T-cell (primary cell): Measurements from ENCODE around the gene NOXO1. TPM values are rescaled to one million over a fixed set of nuclear protein-coding genes. Genes with fewer than 3 reads are reported as not detected.
"Not testable (repeated sequence)": the region's sequence is repeated elsewhere in the genome, so short reads cannot be mapped to it uniquely, and the experiment has no call there.

ENCODE experiments used
- ATAC-seq, 4 experiments: fragments of 200-7000 bp in 3 of 4; fragments of 150-1000 bp in 1 of 4; cut with Tn5 transposase; replicated peaks in 1 of 4; 1 replicate in 3 of 4; 2 replicates in 1 of 4; pipeline ENCODE4 v1.10.0; 2021; ENCODE audit warnings: moderate library complexity in 3 of 4, mild to moderate bottlenecking in 2 of 4, moderate number of reproducible peaks in 1 of 4
- CTCF ChIA-PET, 2 donors: fragments of 300-600 bp; sonication (Branson Sonifier 250); formaldehyde crosslinking; loops; one replicate each; lab custom pipeline; 2022; ENCODE audit warnings: antibody characterized with exemption in 2 of 2; lab: Charles Lee
- POLR2A ChIA-PET, 2 donors: fragments of 300-600 bp; sonication (Branson Sonifier 250); formaldehyde crosslinking; loops; one replicate each; lab custom pipeline; 2022; ENCODE audit warnings: antibody characterized with exemption in 2 of 2; lab: Charles Lee
- DNase-seq, 35 experiments: peaks; one replicate each; pipeline versions ENCODE4 v3.0.0 to v3.0.0-alpha.2; 2013 to 2023
- H3K27ac ChIP-seq: one replicate; pipeline ENCODE4 v1.5.1; 2013; ENCODE audit warnings: low read length
- H3K27me3 ChIP-seq, 2 experiments: replicated peaks in 1 of 2; 1 replicate in 1 of 2; 2 replicates in 1 of 2; pipeline versions ENCODE4 v1.6.1 to v1.7.0; 2013; ENCODE audit warnings: low read length in 1 of 2, mixed read lengths in 1 of 2; ENCODE audit not compliant: control insufficient read depth in 2 of 2, insufficient read depth in 2 of 2; ENCODE audit errors: extremely low read depth in 1 of 2
- H3K36me3 ChIP-seq, 2 donors: 1 replicate in 1 of 2; 2 replicates in 1 of 2; pipeline versions ENCODE4 v1.6.1 to v1.7.0; 2013; ENCODE audit warnings: low read length in 1 of 2; ENCODE audit not compliant: control insufficient read depth in 2 of 2, insufficient read depth in 1 of 2; ENCODE audit errors: extremely low read depth in 1 of 2
- H3K4me1 ChIP-seq, 2 experiments: 1 replicate in 1 of 2; 2 replicates in 1 of 2; pipeline versions ENCODE4 v1.6.1 to v1.7.0; 2013; ENCODE audit warnings: low read length in 2 of 2, mixed read lengths in 1 of 2; ENCODE audit not compliant: insufficient read depth in 2 of 2, control insufficient read depth in 1 of 2; ENCODE audit errors: extremely low read depth in 1 of 2
- H3K4me3 ChIP-seq, 2 donors: 1 replicate in 1 of 2; 2 replicates in 1 of 2; pipeline versions ENCODE4 v1.5.1 to v1.7.0; 2013; ENCODE audit warnings: mild to moderate bottlenecking in 2 of 2, low read length in 1 of 2, moderate library complexity in 1 of 2; ENCODE audit not compliant: control insufficient read depth in 1 of 2; ENCODE audit errors: extremely low read depth in 1 of 2
- H3K9me3 ChIP-seq: 2 replicates; pipeline ENCODE4 v1.7.0; 2013
- H3K27ac Mint-ChIP-seq, 2 donors: one replicate each; pipeline ENCODE4 v1.8.0; 2020 to 2021; ENCODE audit warnings: mild to moderate bottlenecking in 2 of 2, mixed read lengths in 2 of 2
- H3K27me3 Mint-ChIP-seq, 2 donors: one replicate each; pipeline ENCODE4 v1.8.0; 2021 to 2022; ENCODE audit warnings: mixed read lengths in 2 of 2
- H3K36me3 Mint-ChIP-seq: one replicate; pipeline ENCODE4 v1.8.0; 2021; ENCODE audit warnings: mixed read lengths
- H3K4me1 Mint-ChIP-seq, 3 donors: one replicate each; pipeline ENCODE4 v1.8.0; 2020 to 2022; ENCODE audit warnings: mixed read lengths in 3 of 3, mild to moderate bottlenecking in 1 of 3
- H3K4me3 Mint-ChIP-seq, 3 donors: one replicate each; pipeline ENCODE4 v1.8.0; 2020 to 2022; ENCODE audit warnings: mild to moderate bottlenecking in 3 of 3, mixed read lengths in 3 of 3, moderate library complexity in 3 of 3
- H3K9me3 Mint-ChIP-seq, 3 donors: one replicate each; pipeline ENCODE4 v1.8.0; 2020 to 2022; ENCODE audit warnings: mixed read lengths in 3 of 3
- WGBS: methylation state at CpG from one replicate; pipeline ENCODE4 v1.1.5; 2013; ENCODE audit warnings: missing lambda C conversion rate; ENCODE audit not compliant: insufficient coverage; 5-methylcytosine and 5-hydroxymethylcytosine counted together
- total RNA-seq, 35 experiments: library from RNA in 6 of 35; stranded (reverse) in 6 of 35; fragments of 120-200 nt in 1 of 35; gene quantifications; one replicate each; pipeline versions ENCODE4 v1.2.1 to v1.2.4 and lab custom pipeline; 2013 to 2026

NOXO1 gene
- total RNA-seq, 5 donors from 2014 or later (not counting 1 experiment from before 2014, with no cell fraction given), result 0.78 to 2.2 (median 1.3) TPM; not detected in 1

DNA sequence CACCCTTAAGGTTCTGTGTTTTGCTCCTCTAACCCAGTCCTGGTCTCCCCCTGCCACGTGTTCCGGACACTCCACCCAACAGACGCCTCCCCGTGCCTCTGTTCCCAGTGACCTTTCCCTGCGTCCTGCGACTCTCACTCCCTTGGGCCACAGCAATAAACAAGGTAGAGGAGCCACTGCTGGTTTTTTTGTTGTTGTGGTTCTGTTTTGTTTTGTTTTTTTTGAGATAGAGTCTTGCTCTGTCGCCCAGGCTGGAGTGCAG is 34.6 kb upstream of the NOXO1 start:
- Mint-ChIP-seq H3K27ac (no peak overlapping the region), H3K9me3 (no peaks in the 10 kb centered on the region), H3K4me3 (no peak overlapping the region), H3K4me1 (peaks cover 0 to 7% (median 2%) of the 10 kb centered on the region in 3 donors), H3K36me3 (no peaks in the 10 kb centered on the region), H3K27me3 (peaks cover 3 to 15% of the 10 kb centered on the region in 2 donors)
- peaks cover 0 to 9% of the 10 kb centered on the region in 2 experiments for H3K4me1 ChIP-seq
- ATAC-seq (no peak), DNase-seq (no peak)
- H3K36me3 ChIP-seq, result no peaks in the 10 kb centered on the region
- H3K4me3 ChIP-seq, result no peak overlapping the region
- no peak overlapping the region for H3K27ac ChIP-seq
- WGBS, result no CpG with 5 or more reads among the region's 7 CpGs
- CTCF ChIA-PET, result no interaction called here
- POLR2A ChIA-PET, result interaction anchor here in 1 of 2 donors (0.6 kb wide), 1 partner anchor 983 kb away, joined by 6 read pairs; no protein-coding TSS in a partner anchor
- peaks cover 0 to 35% of the 10 kb centered on the region in 2 experiments for H3K27me3 ChIP-seq
- H3K9me3 ChIP-seq, result no peaks in the 10 kb centered on the region

DNA sequence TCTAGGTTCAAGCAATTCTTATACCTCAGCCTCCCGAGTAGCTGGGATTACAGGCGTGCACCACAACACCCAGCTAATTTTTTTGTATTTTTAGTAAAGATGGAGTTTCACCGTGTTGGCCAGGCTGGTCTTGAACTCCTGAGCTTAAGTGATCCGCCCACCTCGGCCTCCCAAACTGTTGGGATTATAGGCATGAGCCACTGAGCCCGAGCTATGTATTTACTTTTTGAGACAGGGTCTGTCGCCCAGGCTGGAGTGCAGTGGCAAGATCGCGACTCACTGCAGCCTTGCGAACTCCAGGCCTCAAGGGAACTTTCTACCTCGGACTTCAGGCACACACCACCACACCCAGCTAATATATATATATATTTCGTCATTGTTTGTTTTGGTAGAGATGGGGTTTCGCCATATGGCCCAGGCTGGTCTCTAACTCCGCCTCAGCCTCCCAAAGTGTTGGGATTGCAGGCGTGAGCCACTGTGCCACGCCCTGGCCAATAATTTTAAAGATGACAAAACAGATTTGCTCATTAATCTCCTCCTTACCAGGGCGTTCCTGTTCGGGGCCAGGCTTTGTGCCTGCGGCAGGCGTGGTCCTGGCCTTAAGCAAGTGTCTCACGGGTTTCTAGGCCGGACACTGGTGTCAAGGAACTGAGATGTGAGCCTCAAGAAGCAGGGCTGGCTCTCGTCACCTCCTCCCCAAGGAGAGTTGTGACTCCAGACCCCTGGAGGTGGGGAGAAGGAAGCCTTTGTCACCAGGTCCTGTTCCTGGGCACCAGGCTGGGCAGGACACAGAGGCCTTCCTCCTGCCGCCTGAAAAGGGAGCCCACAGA is 34.1 kb upstream of the NOXO1 start:
- Mint-ChIP-seq H3K36me3 (no peaks in the 10 kb centered on the region), H3K27me3 (peaks cover 3 to 10% of the 10 kb centered on the region in 2 donors), H3K4me3 (no peak overlapping the region), H3K9me3 (no peaks in the 10 kb centered on the region), H3K4me1 (peaks cover 1 to 6% (median 2%) of the 10 kb centered on the region in 3 donors), H3K27ac (no peak overlapping the region)
- H3K9me3 ChIP-seq, result no peaks in the 10 kb centered on the region
- no peak for DNase-seq
- peaks cover 0 to 30% of the 10 kb centered on the region in 2 experiments for H3K27me3 ChIP-seq
- ATAC-seq, result no peak
- ChIA-PET CTCF (interaction anchor here in 1 of 2 donors (0.7 kb wide), 1 partner anchor 55 kb away, joined by 3 read pairs; no protein-coding TSS in a partner anchor), POLR2A (no interaction called here)
- no peak overlapping the region for H3K4me3 ChIP-seq
- 96% methylated on average over 10 of the region's 24 CpGs for WGBS
- H3K27ac ChIP-seq, result no peak overlapping the region
- peaks cover under 1 to 9% of the 10 kb centered on the region in 2 experiments for H3K4me1 ChIP-seq
- H3K36me3 ChIP-seq, result no peaks in the 10 kb centered on the region

DNA sequence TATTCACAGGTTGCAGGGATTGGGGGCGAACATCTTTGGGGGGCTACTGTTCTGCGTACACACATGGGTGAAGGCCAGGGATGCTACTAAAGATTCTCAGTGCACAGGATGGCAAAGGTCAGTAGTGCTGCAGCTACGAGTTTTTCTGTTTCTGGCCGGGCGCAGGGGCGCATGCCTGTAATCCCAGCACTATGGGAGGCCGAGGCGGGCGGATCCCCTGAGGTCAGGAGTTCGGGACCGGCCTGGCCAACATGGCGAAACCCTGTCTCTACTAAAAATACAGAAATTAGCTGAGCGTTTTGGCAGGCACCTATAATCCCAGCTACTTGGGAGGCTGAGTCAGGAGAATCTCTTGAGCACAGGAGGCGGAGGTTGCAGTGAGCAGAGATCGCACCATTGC is 32.3 kb upstream of the NOXO1 start:
- WGBS, result 98% methylated on average over 8 of the region's 15 CpGs
- ATAC-seq (no peak), DNase-seq (no peak)
- peaks cover 10 to 15% of the 10 kb centered on the region in 2 experiments for H3K4me1 ChIP-seq
- Mint-ChIP-seq H3K4me1 (peaks cover 9 to 12% (median 11%) of the 10 kb centered on the region in 3 donors), H3K27me3 (peaks cover 0 to 3% of the 10 kb centered on the region in 2 donors), H3K36me3 (no peaks in the 10 kb centered on the region), H3K9me3 (no peaks in the 10 kb centered on the region), H3K4me3 (no peak overlapping the region), H3K27ac (no peak overlapping the region)
- H3K4me3 ChIP-seq, result no peak overlapping the region
- no peak overlapping the region for H3K27ac ChIP-seq
- POLR2A ChIA-PET, result no interaction called here
- H3K9me3 ChIP-seq, result no peaks in the 10 kb centered on the region
- peaks cover 0 to 13% of the 10 kb centered on the region in 2 experiments for H3K27me3 ChIP-seq
- CTCF ChIA-PET, result no interaction called here
- H3K36me3 ChIP-seq, result no peaks in the 10 kb centered on the region

DNA sequence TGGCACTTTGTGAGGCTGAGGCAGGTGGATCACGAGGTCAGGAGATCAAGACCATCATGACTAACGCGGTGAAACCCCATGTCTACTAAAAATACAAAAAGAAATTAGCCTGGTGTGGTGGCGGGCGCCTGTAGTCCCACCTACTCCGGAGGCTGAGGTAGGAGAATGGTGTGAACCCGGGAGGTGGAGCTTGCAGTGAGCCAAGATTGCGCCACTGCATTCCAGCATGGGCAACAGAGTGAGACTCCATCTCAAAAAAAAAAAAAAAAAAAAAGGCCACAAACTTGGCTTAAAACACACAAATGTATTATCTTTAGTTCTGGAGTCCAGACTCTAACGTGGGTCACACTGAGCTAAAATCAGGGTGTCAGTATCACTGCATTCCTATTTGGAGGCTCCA is 30.5 kb upstream of the NOXO1 start:
- CTCF ChIA-PET, H3K27ac Mint-ChIP-seq, H3K27me3 ChIP-seq, H3K27ac ChIP-seq, POLR2A ChIA-PET, H3K36me3 ChIP-seq, H3K9me3 ChIP-seq, H3K4me3 Mint-ChIP-seq, H3K36me3 Mint-ChIP-seq, ATAC-seq, H3K9me3 Mint-ChIP-seq, DNase-seq, H3K4me3 ChIP-seq, H3K27me3 Mint-ChIP-seq: not testable (repeated sequence)
- WGBS, result 80% methylated on average over 5 of the region's 9 CpGs
- peaks cover 26 to 29% (median 27%) of the 10 kb centered on the region in 3 donors for H3K4me1 Mint-ChIP-seq
- peaks cover 17 to 33% of the 10 kb centered on the region in 2 experiments for H3K4me1 ChIP-seq

DNA sequence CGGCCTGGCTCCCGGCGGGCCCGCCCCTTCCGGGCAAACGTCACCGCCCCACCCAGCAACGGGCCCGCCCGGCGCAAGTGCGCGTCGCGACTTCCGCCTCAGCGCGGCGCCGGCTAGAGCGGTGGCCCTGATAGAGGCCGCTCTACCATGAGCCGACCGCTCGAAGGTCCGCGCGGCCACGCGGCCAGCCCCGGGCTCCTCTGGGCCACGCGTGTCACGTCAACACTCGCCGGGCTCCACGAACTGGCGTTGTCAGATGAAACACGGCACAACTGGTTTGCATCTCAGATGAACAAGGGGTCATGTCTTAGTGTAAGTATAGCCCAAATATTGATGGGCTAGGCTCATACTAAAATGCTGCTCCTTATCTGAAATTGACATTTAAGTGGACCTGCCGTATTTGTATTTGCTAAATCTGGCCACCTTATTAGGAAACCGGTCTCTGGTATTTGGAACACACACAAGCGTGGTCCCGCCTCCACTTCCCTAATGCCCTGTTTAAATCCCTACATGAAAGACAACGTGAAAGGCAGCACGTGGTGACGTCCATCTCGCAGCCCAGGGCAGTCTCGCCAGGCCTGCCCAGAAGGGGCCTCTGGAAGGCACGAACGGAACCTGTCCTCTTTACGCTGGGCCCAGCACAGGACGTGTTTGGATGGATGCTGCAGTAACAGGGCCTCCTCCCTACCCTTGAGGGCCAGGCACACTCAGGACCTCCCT is 28.7 kb upstream of the NOXO1 start, which contains the start of gene ZNF598:
TSS of gene ZNF598 (minus strand) at position 31 of the 720 bp plus-strand sequence.
- POLR2A ChIA-PET, result no interaction called here
- Histone ChIP-seq H3K4me1 (peaks cover 17 to 49% of the 10 kb centered on the region in 2 experiments), H3K36me3 (peaks cover 3% of the 10 kb centered on the region in 2 donors), H3K4me3 (peak within 1 kb of the TSS; percentile 78 to 84), H3K9me3 (no peaks in the 10 kb centered on the region), H3K27ac (peak within 1 kb of the TSS; percentile 94), H3K27me3 (no peaks in the 10 kb centered on the region)
- H3K27ac Mint-ChIP-seq, result peak within 1 kb of the TSS; percentile 91 to 92
- CTCF ChIA-PET, result no interaction called here
- H3K4me3 Mint-ChIP-seq, result peak within 1 kb of the TSS; percentile 86 to 88 (median 87)
- ATAC-seq (peak; percentile 91 to 96 (median 96)), DNase-seq (peak; percentile 42 to 90 (median 70))
- H3K27me3 Mint-ChIP-seq, result no peaks in the 10 kb centered on the region
- WGBS, result 1% methylated on average over 49 of the region's 52 CpGs
- no peaks in the 10 kb centered on the region for H3K9me3 Mint-ChIP-seq
- no peaks in the 10 kb centered on the region for H3K36me3 Mint-ChIP-seq
- H3K4me1 Mint-ChIP-seq, result peaks cover 34 to 41% (median 40%) of the 10 kb centered on the region in 3 donors

DNA sequence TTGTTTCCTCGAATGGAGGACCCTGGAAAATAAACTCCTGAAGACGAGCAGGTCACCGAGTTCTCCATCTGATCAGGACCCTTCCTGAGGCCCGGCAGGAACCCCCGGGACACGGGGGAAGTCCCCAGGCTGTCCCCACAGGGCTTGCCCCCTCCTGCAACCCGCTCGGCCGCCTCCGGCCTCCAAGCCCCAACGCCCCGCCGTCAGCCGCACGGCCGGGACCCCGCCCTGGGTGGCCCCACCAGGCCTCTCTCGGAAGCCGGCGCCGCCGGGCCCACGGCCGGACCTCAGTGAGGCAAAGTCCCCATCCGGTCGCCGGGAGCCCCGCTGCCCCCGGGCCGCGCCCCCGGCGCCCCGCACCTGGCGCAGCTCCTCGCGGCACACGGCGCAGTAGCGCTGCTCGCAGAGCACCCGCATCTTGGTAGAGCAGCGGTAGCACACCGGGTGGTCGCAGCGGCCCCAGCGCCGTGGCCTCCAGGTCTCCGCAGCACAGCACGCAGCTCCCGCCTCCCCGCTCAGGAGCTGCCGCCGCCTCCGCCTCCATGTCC is 28.0 kb upstream of the NOXO1 start:
- peak overlapping the region; percentile 53 for H3K27ac ChIP-seq
- under 1% methylated on average over 55 of the region's 55 CpGs for whole genome bisulfite sequencing
- H3K36me3 ChIP-seq, result peaks cover 3% of the 10 kb centered on the region in 2 donors
- peak overlapping the region; percentile 59 to 70 for H3K4me3 ChIP-seq
- ChIA-PET CTCF (interaction anchor here in 1 of 2 donors (1.3 kb wide), 1 partner anchor 17 kb away, joined by 3 read pairs; no protein-coding TSS in a partner anchor), POLR2A (interaction anchor here in 1 of 2 donors (0.6 kb wide), 1 partner anchor 146 kb away, joined by 3 read pairs; the partner anchor contains the start of gene TRAF7)
- peak overlapping the region; percentile 82 to 87 (median 84) for H3K4me3 Mint-ChIP-seq
- no peaks in the 10 kb centered on the region for H3K27me3 ChIP-seq
- H3K27me3 Mint-ChIP-seq, result no peaks in the 10 kb centered on the region
- ATAC-seq, result peak; percentile 5 to 62 (median 50)
- peak in 1 of 35 experiments; percentile 21 for DNase-seq
- H3K4me1 Mint-ChIP-seq, result peaks cover 38 to 47% (median 42%) of the 10 kb centered on the region in 3 donors
- H3K9me3 Mint-ChIP-seq, result no peaks in the 10 kb centered on the region
- H3K9me3 ChIP-seq, result no peaks in the 10 kb centered on the region
- no peaks in the 10 kb centered on the region for H3K36me3 Mint-ChIP-seq
- H3K27ac Mint-ChIP-seq, result peak overlapping the region; percentile 76 to 88
- peaks cover 19 to 56% of the 10 kb centered on the region in 2 experiments for H3K4me1 ChIP-seq
